Activated CD8-positive, alpha-beta T cell treated with anti-CD3 and anti-CD28 coated beads for 36 hours (primary cell): ENCODE results near the gene PHKB. TPM values are rescaled to one million over a fixed set of nuclear protein-coding genes. Genes with fewer than 3 reads are reported as not detected.

ENCODE experiments used
- ATAC-seq: fragments of 200-7000 bp; cut with Tn5 transposase; one replicate; pipeline ENCODE4 v1.10.0; 2021; ENCODE audit warnings: mild to moderate bottlenecking, moderate library complexity
- CTCF ChIA-PET: fragments of 350-600 bp; sonication (Branson Sonifier 250); formaldehyde crosslinking; loops from one replicate; lab custom pipeline; 2021; ENCODE audit warnings: antibody characterized with exemption; lab: Charles Lee
- POLR2A ChIA-PET: fragments of 350-600 bp; sonication (Branson Sonifier 250); formaldehyde crosslinking; loops from one replicate; lab custom pipeline; 2021; ENCODE audit warnings: antibody characterized with exemption; lab: Charles Lee
- DNase-seq: peaks from one replicate; pipeline ENCODE4 v3.0.0-alpha.2; 2020
- H3K27ac Mint-ChIP-seq: one replicate; pipeline ENCODE4 v1.8.0; 2021; ENCODE audit warnings: mild to moderate bottlenecking, mixed read lengths
- H3K27me3 Mint-ChIP-seq: one replicate; pipeline ENCODE4 v1.8.0; 2021; ENCODE audit warnings: mixed read lengths
- H3K36me3 Mint-ChIP-seq: one replicate; pipeline ENCODE4 v1.8.0; 2021; ENCODE audit warnings: low read depth, mixed read lengths
- H3K4me1 Mint-ChIP-seq: one replicate; pipeline ENCODE4 v1.8.0; 2021; ENCODE audit warnings: low read depth, mixed read lengths
- H3K4me3 Mint-ChIP-seq: one replicate; pipeline ENCODE4 v1.8.0; 2021; ENCODE audit warnings: mild to moderate bottlenecking, moderate library complexity, mixed read lengths
- H3K9me3 Mint-ChIP-seq: one replicate; pipeline ENCODE4 v1.8.0; 2021; ENCODE audit warnings: mixed read lengths
- intact Hi-C: fragments of 100-400 bp; cut with micrococcal nuclease; formaldehyde crosslinking; loops from one replicate; pipeline ENCODE4 v1.10.0; 2022
- total RNA-seq, 2 experiments: library from RNA; stranded (reverse); gene quantifications; one replicate each; pipeline ENCODE4 v1.2.3, GENCODE V29; 2021
- TF ChIP-seq, protein P1 (sequence below): fragments of 200-600 bp; IDR thresholded peaks from one replicate; pipeline ENCODE4 v1.8.0; 2022; ENCODE audit warnings: antibody characterized with exemption, mild to moderate bottlenecking

Gene PHKB
- total RNA-seq, 2 experiments from 2014 or later = 20.2 to 23.1 TPM

DNA sequence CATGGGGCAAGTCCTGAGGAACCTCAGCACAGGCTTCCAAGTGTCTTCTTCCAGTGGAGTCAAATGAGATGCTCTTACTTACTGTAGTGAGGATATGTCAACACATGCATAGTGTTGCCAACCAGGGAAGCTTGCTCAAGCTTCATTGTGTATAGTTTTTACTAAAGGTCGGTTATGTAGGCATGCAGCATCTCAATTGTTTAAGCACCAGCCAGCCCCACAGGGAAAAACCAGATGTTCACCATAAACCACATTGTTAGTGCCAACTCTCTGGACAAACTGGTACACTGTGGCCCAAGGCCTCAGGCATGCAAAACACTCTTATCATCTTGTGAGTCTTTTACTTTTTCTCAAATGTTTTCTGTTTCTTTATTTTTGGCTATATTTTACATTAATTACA, 152.1 kb downstream of the PHKB start:
- TF ChIP-seq, protein P1, sequence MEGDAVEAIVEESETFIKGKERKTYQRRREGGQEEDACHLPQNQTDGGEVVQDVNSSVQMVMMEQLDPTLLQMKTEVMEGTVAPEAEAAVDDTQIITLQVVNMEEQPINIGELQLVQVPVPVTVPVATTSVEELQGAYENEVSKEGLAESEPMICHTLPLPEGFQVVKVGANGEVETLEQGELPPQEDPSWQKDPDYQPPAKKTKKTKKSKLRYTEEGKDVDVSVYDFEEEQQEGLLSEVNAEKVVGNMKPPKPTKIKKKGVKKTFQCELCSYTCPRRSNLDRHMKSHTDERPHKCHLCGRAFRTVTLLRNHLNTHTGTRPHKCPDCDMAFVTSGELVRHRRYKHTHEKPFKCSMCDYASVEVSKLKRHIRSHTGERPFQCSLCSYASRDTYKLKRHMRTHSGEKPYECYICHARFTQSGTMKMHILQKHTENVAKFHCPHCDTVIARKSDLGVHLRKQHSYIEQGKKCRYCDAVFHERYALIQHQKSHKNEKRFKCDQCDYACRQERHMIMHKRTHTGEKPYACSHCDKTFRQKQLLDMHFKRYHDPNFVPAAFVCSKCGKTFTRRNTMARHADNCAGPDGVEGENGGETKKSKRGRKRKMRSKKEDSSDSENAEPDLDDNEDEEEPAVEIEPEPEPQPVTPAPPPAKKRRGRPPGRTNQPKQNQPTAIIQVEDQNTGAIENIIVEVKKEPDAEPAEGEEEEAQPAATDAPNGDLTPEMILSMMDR = no peak
- CTCF ChIA-PET = no interaction called here
- Mint-ChIP-seq H3K4me3 (no peak overlapping the region), H3K27me3 (no peaks in the 10 kb centered on the region), H3K36me3 (peaks cover 34% of the 10 kb centered on the region), H3K27ac (no peak overlapping the region), H3K9me3 (peaks cover 3% of the 10 kb centered on the region), H3K4me1 (peaks cover 2% of the 10 kb centered on the region)
- ATAC-seq (no peak), DNase-seq (no peak)
- intact Hi-C loops = no loop called here
- POLR2A ChIA-PET = no interaction called here

DNA sequence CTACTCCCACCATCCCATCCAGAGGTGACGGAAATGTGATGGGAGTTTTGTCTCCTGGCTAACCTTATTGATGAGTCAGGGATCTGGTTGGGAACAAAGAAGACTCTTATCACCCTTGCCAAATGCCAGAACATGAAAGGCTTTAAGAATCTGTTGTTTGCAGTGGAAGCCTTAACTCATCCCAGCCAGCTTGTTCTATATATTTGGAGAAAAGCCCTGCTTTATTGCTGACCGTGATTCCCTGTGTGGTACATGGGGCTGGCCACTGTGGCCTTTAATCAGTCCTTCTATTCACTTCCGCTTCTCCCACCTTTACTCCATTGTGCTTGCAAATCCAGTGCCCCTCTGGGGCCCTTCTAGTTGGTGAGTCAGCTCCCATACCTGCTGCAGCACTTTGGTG, 156.6 kb downstream of the PHKB start:
- H3K27ac Mint-ChIP-seq = no peak overlapping the region
- no peaks in the 10 kb centered on the region for H3K4me1 Mint-ChIP-seq
- TF ChIP-seq, protein P1 = no peak
- H3K9me3 Mint-ChIP-seq = no peaks in the 10 kb centered on the region
- no peaks in the 10 kb centered on the region for H3K27me3 Mint-ChIP-seq
- DNase-seq (no peak), ATAC-seq (no peak)
- ChIA-PET CTCF (no interaction called here), POLR2A (interaction anchor here (0.6 kb wide), 1 partner anchor 18 kb away, joined by 3 read pairs; no protein-coding TSS in a partner anchor)
- intact Hi-C loops = no loop called here
- H3K4me3 Mint-ChIP-seq = no peak overlapping the region
- peaks cover 9% of the 10 kb centered on the region for H3K36me3 Mint-ChIP-seq

DNA sequence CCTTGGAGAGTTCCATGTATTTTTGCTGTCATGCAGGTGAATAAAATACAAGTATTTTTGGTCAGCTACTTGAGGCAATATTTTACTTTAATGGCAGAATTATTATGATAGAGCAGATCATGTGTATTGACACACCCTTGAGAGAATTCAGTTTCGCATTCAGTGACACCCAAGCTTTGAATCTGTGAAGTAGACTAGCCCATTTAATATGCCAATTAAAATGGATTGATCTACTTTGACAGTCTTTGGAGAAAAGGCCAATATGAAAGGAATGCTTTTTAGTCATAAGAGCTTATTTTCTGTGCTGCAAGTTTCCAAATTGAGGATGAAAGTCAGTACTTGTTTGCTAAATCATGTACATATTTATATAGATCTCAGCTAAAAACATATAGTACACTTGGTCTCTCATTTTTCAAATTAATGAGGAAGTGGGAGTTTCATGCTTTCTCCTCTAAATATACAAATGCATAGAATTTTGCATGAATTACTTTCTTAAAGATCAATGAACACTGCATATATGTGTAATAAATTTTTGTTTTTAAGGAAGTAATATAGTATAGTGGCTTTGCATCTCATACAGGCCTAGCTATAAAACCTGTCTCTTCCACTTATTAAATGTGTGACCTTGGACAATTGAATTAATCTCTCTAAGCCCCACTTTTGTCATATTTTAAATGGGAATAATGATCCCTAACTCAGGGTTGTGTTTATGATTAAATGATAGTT, 161.5 kb downstream of the PHKB start:
- no peak overlapping the region for H3K27ac Mint-ChIP-seq
- H3K36me3 Mint-ChIP-seq = peaks cover 6% of the 10 kb centered on the region
- intact Hi-C loops = no loop called here
- POLR2A ChIA-PET = interaction anchor here (0.6 kb wide), 1 partner anchor 30 kb away, joined by 3 read pairs; no protein-coding TSS in a partner anchor
- no peaks in the 10 kb centered on the region for H3K27me3 Mint-ChIP-seq
- no peaks in the 10 kb centered on the region for H3K4me1 Mint-ChIP-seq
- no peak overlapping the region for H3K4me3 Mint-ChIP-seq
- TF ChIP-seq, protein P1 = no peak
- ATAC-seq (no peak), DNase-seq (no peak)
- no peaks in the 10 kb centered on the region for H3K9me3 Mint-ChIP-seq
- CTCF ChIA-PET = no interaction called here

DNA sequence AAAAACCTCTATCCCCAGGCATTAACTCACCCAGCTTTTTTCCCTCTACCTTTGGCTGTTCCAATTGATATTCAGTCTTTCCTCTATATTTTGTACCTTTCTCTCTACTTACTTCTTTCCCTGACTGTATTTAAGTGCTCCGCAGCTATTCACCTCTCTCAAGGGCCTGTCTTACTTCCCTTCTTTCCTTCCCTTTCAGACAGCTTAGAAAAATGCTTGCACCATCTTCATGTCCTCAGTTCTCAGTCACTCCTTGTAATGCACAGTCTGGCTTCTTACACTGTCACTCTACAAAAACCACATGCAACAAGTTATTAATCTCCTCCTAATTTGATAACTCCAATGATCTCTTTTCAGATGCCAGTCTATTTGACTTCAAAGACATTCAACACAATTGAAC, 163.4 kb downstream of the PHKB start:
- CTCF ChIA-PET = no interaction called here
- POLR2A ChIA-PET = no interaction called here
- no peak overlapping the region for H3K27ac Mint-ChIP-seq
- no peaks in the 10 kb centered on the region for H3K4me1 Mint-ChIP-seq
- TF ChIP-seq, protein P1 = no peak
- ATAC-seq (no peak), DNase-seq (no peak)
- H3K4me3 Mint-ChIP-seq = no peak overlapping the region
- peaks cover 10% of the 10 kb centered on the region for H3K36me3 Mint-ChIP-seq
- intact Hi-C loops = no loop called here
- no peaks in the 10 kb centered on the region for H3K9me3 Mint-ChIP-seq
- H3K27me3 Mint-ChIP-seq = no peaks in the 10 kb centered on the region

DNA sequence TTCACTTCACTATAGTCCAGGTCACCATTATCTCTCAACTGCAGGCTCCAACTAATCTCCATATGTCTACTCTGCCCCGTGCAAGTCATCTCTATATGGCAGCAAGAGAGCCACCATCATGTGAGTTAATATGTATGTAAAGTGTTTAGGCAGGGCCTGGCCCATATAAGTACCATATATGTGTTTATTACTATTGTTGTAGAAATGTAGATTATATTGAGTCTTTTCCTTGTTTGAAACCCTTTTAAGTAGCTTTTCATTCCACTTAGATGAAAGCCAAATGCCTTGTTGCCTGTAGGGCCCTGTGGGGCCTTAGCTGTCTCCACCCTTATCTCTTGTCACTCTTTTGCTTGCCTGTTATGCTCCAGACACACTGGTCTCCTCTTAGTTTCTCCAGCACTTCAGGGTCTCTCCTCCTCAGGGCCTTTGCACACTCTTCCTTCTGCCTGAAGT, 164.0 kb downstream of the PHKB start:
- intact Hi-C loops = no loop called here
- H3K27me3 Mint-ChIP-seq = no peaks in the 10 kb centered on the region
- H3K9me3 Mint-ChIP-seq = no peaks in the 10 kb centered on the region
- ATAC-seq = no peak
- no peak overlapping the region for H3K27ac Mint-ChIP-seq
- no peak overlapping the region for H3K4me3 Mint-ChIP-seq
- TF ChIP-seq, protein P1 = no peak
- H3K4me1 Mint-ChIP-seq = no peaks in the 10 kb centered on the region
- H3K36me3 Mint-ChIP-seq = peaks cover 10% of the 10 kb centered on the region
- ChIA-PET POLR2A (no interaction called here), CTCF (no interaction called here)
- no peak for DNase-seq
